Natural killer cell (primary cell): ENCODE results near the gene WDR19. TPM values are rescaled to one million over a fixed set of nuclear protein-coding genes. Genes with fewer than 3 reads are reported as not detected.

Source experiments
- ATAC-seq, 3 donors: fragments of 150-1000 bp in 2 of 3; fragments of 200-7000 bp in 1 of 3; cut with Tn5 transposase; 1 replicate in 1 of 3; 2 replicates in 2 of 3; pipeline ENCODE4 v1.10.0; 2021; ENCODE audit warnings: mild to moderate bottlenecking in 2 of 3, moderate library complexity in 2 of 3
- DNase-seq, 2 donors: peaks; one replicate each; pipeline versions ENCODE4 v3.0.0 to v3.0.0-alpha.2; 2013 to 2021; ENCODE audit warnings: mixed read lengths in 1 of 2
- H3K27ac ChIP-seq: one replicate; pipeline ENCODE4 v1.5.1; 2013; ENCODE audit warnings: mild to moderate bottlenecking, low read length
- H3K27me3 ChIP-seq: one replicate; pipeline ENCODE4 v1.6.1; 2013; ENCODE audit warnings: low read length; ENCODE audit not compliant: control insufficient read depth, insufficient read depth
- H3K36me3 ChIP-seq: one replicate; pipeline ENCODE4 v1.6.1; 2013; ENCODE audit warnings: low read length; ENCODE audit not compliant: control insufficient read depth, insufficient read depth
- H3K4me1 ChIP-seq: one replicate; pipeline ENCODE4 v1.6.1; 2013; ENCODE audit warnings: low read length; ENCODE audit not compliant: control insufficient read depth, insufficient read depth
- H3K4me3 ChIP-seq: one replicate; pipeline ENCODE4 v1.5.1; 2013; ENCODE audit warnings: low read length
- H3K9me3 ChIP-seq: one replicate; pipeline ENCODE4 v1.6.1; 2013; ENCODE audit warnings: low read length; ENCODE audit not compliant: control insufficient read depth, insufficient read depth
- H3K27ac Mint-ChIP-seq, 2 donors: one replicate each; pipeline ENCODE4 v1.8.0; 2022; ENCODE audit warnings: mild to moderate bottlenecking in 2 of 2, mixed read lengths in 2 of 2, moderate library complexity in 1 of 2
- H3K27me3 Mint-ChIP-seq, 2 donors: one replicate each; pipeline ENCODE4 v1.8.0; 2022; ENCODE audit warnings: low read depth in 2 of 2, mixed read lengths in 2 of 2
- H3K36me3 Mint-ChIP-seq: one replicate; pipeline ENCODE4 v1.8.0; 2022; ENCODE audit warnings: mixed read lengths
- H3K4me1 Mint-ChIP-seq, 2 donors: one replicate each; pipeline ENCODE4 v1.8.0; 2022; ENCODE audit warnings: mixed read lengths in 2 of 2
- H3K4me3 Mint-ChIP-seq: one replicate; pipeline ENCODE4 v1.8.0; 2022; ENCODE audit warnings: mild to moderate bottlenecking, moderate library complexity, mixed read lengths
- H3K9me3 Mint-ChIP-seq, 2 donors: one replicate each; pipeline ENCODE4 v1.8.0; 2022; ENCODE audit warnings: mixed read lengths in 2 of 2
- CTCF ChIP-seq: fragments of 200-600 bp; IDR thresholded peaks from one replicate; pipeline ENCODE4 v1.8.0; 2022; ENCODE audit warnings: antibody characterized with exemption
- WGBS: methylation state at CpG from one replicate; pipeline ENCODE4 v1.1.7; 2013; ENCODE audit warnings: missing lambda C conversion rate; ENCODE audit not compliant: insufficient coverage; 5-methylcytosine and 5-hydroxymethylcytosine counted together
- intact Hi-C: fragments of 100-400 bp; cut with micrococcal nuclease; formaldehyde crosslinking; loops from one replicate; pipeline ENCODE4 v1.14.2; 2022
- total RNA-seq, 4 donors: library from RNA; stranded (reverse); fragments of 120-200 nt in 1 of 4; gene quantifications; one replicate each; pipeline versions ENCODE4 v1.2.3 to v1.2.4, GENCODE V29; 2013 to 2022

WDR19 gene
- total RNA-seq, 3 donors from 2014 or later (not counting 1 experiment from before 2014, with no cell fraction given), result 12.0 to 19.0 (median 13.8) TPM

GRCh38 chr4:39166669-39167068, 15.7 kb upstream of the WDR19 start:
- Histone ChIP-seq H3K27ac (peak overlapping the region; percentile 0), H3K27me3 (no peaks in the 10 kb centered on the region), H3K9me3 (no peaks in the 10 kb centered on the region), H3K4me3 (no peak overlapping the region), H3K4me1 (no peaks in the 10 kb centered on the region), H3K36me3 (no peaks in the 10 kb centered on the region)
- intact Hi-C loops, result no loop called here
- H3K27me3 Mint-ChIP-seq, result peaks cover 17 to 41% of the 10 kb centered on the region in 2 donors
- no peaks in the 10 kb centered on the region for H3K36me3 Mint-ChIP-seq
- TF ChIP-seq CTCF, result no peak
- no peak overlapping the region for H3K4me3 Mint-ChIP-seq
- peaks cover 4% of the 10 kb centered on the region in 2 donors for H3K9me3 Mint-ChIP-seq
- 78% methylated on average over 7 of the region's 7 CpGs for WGBS
- DNase-seq (no peak), ATAC-seq (no peak)
- H3K27ac Mint-ChIP-seq, result no peak overlapping the region
- H3K4me1 Mint-ChIP-seq, result no peaks in the 10 kb centered on the region

- no peaks in the 10 kb centered on the region for H3K9me3 ChIP-seq
- Mint-ChIP-seq H3K9me3 (peaks cover 4% of the 10 kb centered on the region in 2 donors), H3K36me3 (no peaks in the 10 kb centered on the region), H3K27me3 (peaks cover 19 to 53% of the 10 kb centered on the region in 2 donors), H3K27ac (no peak overlapping the region), H3K4me3 (no peak overlapping the region), H3K4me1 (no peaks in the 10 kb centered on the region)
- H3K4me1 ChIP-seq, result no peaks in the 10 kb centered on the region
- ATAC-seq, result no peak
- 46% methylated on average over 3 of the region's 3 CpGs for WGBS
- H3K27me3 ChIP-seq, result no peaks in the 10 kb centered on the region
- no peak for TF ChIP-seq CTCF
- peak in 1 of 2 donors; percentile 6 for DNase-seq
- no peak overlapping the region for H3K27ac ChIP-seq
- intact Hi-C loops, result no loop called here
- H3K4me3 ChIP-seq, result no peak overlapping the region
- H3K36me3 ChIP-seq, result no peaks in the 10 kb centered on the region
These were observed 12.9 kb upstream of the WDR19 start for GRCh38 chr4:39169426-39169825.

- TF ChIP-seq CTCF, result no peak
- Mint-ChIP-seq H3K9me3 (peaks cover 4% of the 10 kb centered on the region in 2 donors), H3K4me3 (no peak overlapping the region), H3K27ac (no peak overlapping the region), H3K36me3 (no peaks in the 10 kb centered on the region), H3K27me3 (peaks cover 26 to 60% of the 10 kb centered on the region in 2 donors), H3K4me1 (no peaks in the 10 kb centered on the region)
- no peak overlapping the region for H3K27ac ChIP-seq
- intact Hi-C loops, result no loop called here
- ATAC-seq, result no peak
- no peaks in the 10 kb centered on the region for H3K36me3 ChIP-seq
- H3K4me1 ChIP-seq, result no peaks in the 10 kb centered on the region
- H3K9me3 ChIP-seq, result no peaks in the 10 kb centered on the region
- no peak overlapping the region for H3K4me3 ChIP-seq
- 97% methylated on average over 10 of the region's 12 CpGs for WGBS
- no peaks in the 10 kb centered on the region for H3K27me3 ChIP-seq
- DNase-seq, result no peak
These were observed 12.0 kb upstream of the WDR19 start for GRCh38 chr4:39170301-39170700.

GRCh38 chr4:39178706-39179105, 3.6 kb upstream of the WDR19 start:
- Mint-ChIP-seq H3K27me3 (peaks cover 19 to 23% of the 10 kb centered on the region in 2 donors), H3K27ac (no peak overlapping the region), H3K4me3 (no peak overlapping the region), H3K9me3 (no peaks in the 10 kb centered on the region), H3K36me3 (no peaks in the 10 kb centered on the region), H3K4me1 (no peaks in the 10 kb centered on the region)
- ATAC-seq, result no peak
- Histone ChIP-seq H3K9me3 (no peaks in the 10 kb centered on the region), H3K27ac (no peak overlapping the region), H3K36me3 (no peaks in the 10 kb centered on the region), H3K4me1 (peaks cover 8% of the 10 kb centered on the region), H3K27me3 (no peaks in the 10 kb centered on the region), H3K4me3 (no peak overlapping the region)
- DNase-seq, result no peak
- intact Hi-C loops, result no loop called here
- no peak for TF ChIP-seq CTCF
